HepG2 (cell line): ENCODE results near the gene SBSN. TPM values are rescaled to one million over a fixed set of nuclear protein-coding genes. Genes with fewer than 3 reads are reported as not detected.
A peak's percentile ranks its signal among the peaks of the same experiment; 100 is the strongest.

Source experiments
- GPN1 ChIP-seq: sonication (generic); formaldehyde crosslinking; IDR thresholded peaks from 2 replicates; pipeline ENCODE4 v1.5.1; 2020; ENCODE audit warnings: missing genetic modification reagents, borderline replicate concordance
- HNRNPLL ChIP-seq: fragments of 200-400 bp; formaldehyde crosslinking; IDR thresholded peaks from 2 replicates; pipeline ENCODE4 v1.6.1; 2017; ENCODE audit warnings: mild to moderate bottlenecking, low read depth, low read length; ENCODE audit not compliant: poor library complexity, severe bottlenecking
- KDM4B ChIP-seq: sonication (generic); formaldehyde crosslinking; IDR thresholded peaks from 2 replicates; pipeline ENCODE4 v1.4.0; 2020; ENCODE audit warnings: missing genetic modification reagents
- LCORL ChIP-seq, 2 experiments: fragments of 450-650 bp in 1 of 2; sonication (generic) in 1 of 2; formaldehyde crosslinking in 1 of 2; IDR thresholded peaks; 2 replicates each; pipeline versions ENCODE4 v1.5.0 to v1.6.1; 2017 to 2020; ENCODE audit warnings: antibody characterized with exemption in 1 of 2, missing genetic modification reagents in 1 of 2
- SALL1 ChIP-seq: sonication (generic); formaldehyde crosslinking; IDR thresholded peaks from 2 replicates; pipeline ENCODE4 v1.8.0; 2022; ENCODE audit warnings: mild to moderate bottlenecking, missing genetic modification reagents
- SATB2 ChIP-seq: sonication (generic); formaldehyde crosslinking; IDR thresholded peaks from 2 replicates; pipeline ENCODE4 v1.5.0; 2020; ENCODE audit warnings: missing genetic modification reagents
- SIN3B ChIP-seq: fragments of 150-350 bp; IDR thresholded peaks from 2 replicates; pipeline ENCODE4 v1.6.1; 2014; ENCODE audit warnings: low read length
- SMARCC2 ChIP-seq: fragments of 450-650 bp; IDR thresholded peaks from 2 replicates; pipeline ENCODE4 v1.6.1; 2017; ENCODE audit warnings: antibody characterized with exemption, mild to moderate bottlenecking
- SNRNP70 ChIP-seq: fragments of 200-400 bp; formaldehyde crosslinking; IDR thresholded peaks from 2 replicates; pipeline ENCODE4 v1.6.1; 2017; ENCODE audit warnings: mild to moderate bottlenecking, low read depth, low read length, moderate library complexity
- SRSF1 ChIP-seq: fragments of 200-400 bp; formaldehyde crosslinking; optimal IDR thresholded peaks from 2 replicates; pipeline ENCODE3; 2017; ENCODE audit warnings: mild to moderate bottlenecking, low read depth, low read length, moderate library complexity
- TCF7 ChIP-seq: sonication (generic); IDR thresholded peaks from 2 replicates; pipeline ENCODE4 v1.6.1; 2016; ENCODE audit warnings: antibody characterized with exemption, low read depth
- TGIF2 ChIP-seq: IDR thresholded peaks from 2 replicates; pipeline ENCODE4 v1.6.1; 2016; ENCODE audit warnings: control low read depth, missing compliant biosample characterization
- ZNF101 ChIP-seq: sonication (generic); formaldehyde crosslinking; IDR thresholded peaks from 2 replicates; pipeline ENCODE4 v1.4.0; 2020; ENCODE audit warnings: mild to moderate bottlenecking, low read depth, missing genetic modification reagents, borderline replicate concordance
- ZNF33A ChIP-seq: sonication (generic); formaldehyde crosslinking; IDR thresholded peaks from 2 replicates; pipeline ENCODE4 v1.5.1; 2020; ENCODE audit warnings: missing genetic modification reagents, mild to moderate bottlenecking, moderate library complexity, borderline replicate concordance
- ZNF510 ChIP-seq: sonication (generic); formaldehyde crosslinking; IDR thresholded peaks from 2 replicates; pipeline ENCODE4 v1.4.0; 2020; ENCODE audit warnings: low read depth, mild to moderate bottlenecking, missing genetic modification reagents
- ZNF883 ChIP-seq: sonication (generic); formaldehyde crosslinking; IDR thresholded peaks from 2 replicates; pipeline ENCODE4 v1.5.1; 2020; ENCODE audit warnings: mild to moderate bottlenecking, missing genetic modification reagents; ENCODE audit errors: not compliant biosample characterization
- polyA plus RNA-seq, 8 experiments: library from polyadenylated mRNA; depleted of rRNA in 3 of 8; stranded (reverse) in 7 of 8; unstranded in 1 of 8; fragments of >200 nt; fragmentation: Illumina TruSeq in 4 of 8; extraction: Trizol in 4 of 8; gene quantifications; 2 replicates each; pipeline versions ENCODE4 v1.2.1 to v1.2.3, GENCODE V29; 2011 to 2016; ENCODE audit warnings: low read depth in 4 of 8, missing spikeins in 1 of 8, mixed read lengths in 1 of 8; ENCODE audit not compliant: insufficient read depth in 1 of 8
- total RNA-seq, 5 experiments: library from RNA; depleted of rRNA; stranded (reverse); fragments of >200 nt; fragmentation: Illumina TruSeq; extraction: Trizol; gene quantifications; 2 replicates each; pipeline ENCODE4 v1.2.3, GENCODE V29; 2016; ENCODE audit warnings: low read depth in 1 of 5
- TF ChIP-seq, protein P1 (sequence below): sonication (generic); formaldehyde crosslinking; IDR thresholded peaks from 2 replicates; pipeline ENCODE4 v1.4.0; 2020; ENCODE audit warnings: mild to moderate bottlenecking, low read depth, missing genetic modification reagents
- TF ChIP-seq, protein P2 (sequence below): sonication (generic); formaldehyde crosslinking; IDR thresholded peaks from 2 replicates; pipeline ENCODE4 v1.8.0; 2022; ENCODE audit warnings: missing genetic modification reagents, mild to moderate bottlenecking, moderate library complexity, borderline replicate concordance
- TF ChIP-seq, protein P3 (sequence below): sonication (generic); formaldehyde crosslinking; IDR thresholded peaks from 2 replicates; pipeline ENCODE4 v1.4.0; 2020; ENCODE audit warnings: missing genetic modification reagents
- TF ChIP-seq, protein P4 (sequence below): sonication (generic); formaldehyde crosslinking; IDR thresholded peaks from 2 replicates; pipeline ENCODE4 v1.4.0; 2020; ENCODE audit warnings: missing genetic modification reagents
- TF ChIP-seq, protein P5 (sequence below): sonication (generic); formaldehyde crosslinking; IDR thresholded peaks from 2 replicates; pipeline ENCODE4 v1.4.0; 2020; ENCODE audit warnings: missing genetic modification reagents, borderline replicate concordance

SBSN gene
- total and polyA plus RNA-seq, 2 of the 13 experiments (the other 11 are each of a cell fraction or from before 2014, with no cell fraction given) = not detected

DNA sequence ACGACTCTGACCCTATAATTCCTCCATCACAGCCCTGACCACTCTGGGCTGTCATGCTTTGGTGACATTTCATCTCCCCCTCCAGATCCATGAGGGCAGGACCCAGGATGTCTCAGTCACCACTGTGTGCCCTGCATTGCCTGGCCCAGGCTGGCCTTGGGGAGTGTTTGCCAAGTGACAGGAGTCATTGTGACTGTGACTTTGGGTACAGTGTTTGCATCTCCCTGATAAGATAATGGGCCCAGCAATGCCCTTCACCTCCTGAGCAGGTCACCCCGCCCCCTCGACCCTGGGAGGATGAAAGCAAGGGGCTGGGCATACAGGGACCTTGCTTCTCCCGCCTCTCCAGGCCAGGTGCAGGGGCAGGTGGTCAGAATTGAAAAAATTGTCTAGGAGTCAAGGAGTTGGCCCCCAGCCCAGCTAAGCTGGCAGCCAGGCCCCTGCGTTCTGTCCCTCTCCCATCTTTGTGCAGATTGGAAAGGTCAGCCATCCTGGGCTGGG is 41.2 kb upstream of the SBSN start (continued):
- TF ChIP-seq, protein P1, sequence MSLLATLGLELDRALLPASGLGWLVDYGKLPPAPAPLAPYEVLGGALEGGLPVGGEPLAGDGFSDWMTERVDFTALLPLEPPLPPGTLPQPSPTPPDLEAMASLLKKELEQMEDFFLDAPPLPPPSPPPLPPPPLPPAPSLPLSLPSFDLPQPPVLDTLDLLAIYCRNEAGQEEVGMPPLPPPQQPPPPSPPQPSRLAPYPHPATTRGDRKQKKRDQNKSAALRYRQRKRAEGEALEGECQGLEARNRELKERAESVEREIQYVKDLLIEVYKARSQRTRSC (CRISPR knock-in tag) = no peak
- TF ChIP-seq, protein P2, sequence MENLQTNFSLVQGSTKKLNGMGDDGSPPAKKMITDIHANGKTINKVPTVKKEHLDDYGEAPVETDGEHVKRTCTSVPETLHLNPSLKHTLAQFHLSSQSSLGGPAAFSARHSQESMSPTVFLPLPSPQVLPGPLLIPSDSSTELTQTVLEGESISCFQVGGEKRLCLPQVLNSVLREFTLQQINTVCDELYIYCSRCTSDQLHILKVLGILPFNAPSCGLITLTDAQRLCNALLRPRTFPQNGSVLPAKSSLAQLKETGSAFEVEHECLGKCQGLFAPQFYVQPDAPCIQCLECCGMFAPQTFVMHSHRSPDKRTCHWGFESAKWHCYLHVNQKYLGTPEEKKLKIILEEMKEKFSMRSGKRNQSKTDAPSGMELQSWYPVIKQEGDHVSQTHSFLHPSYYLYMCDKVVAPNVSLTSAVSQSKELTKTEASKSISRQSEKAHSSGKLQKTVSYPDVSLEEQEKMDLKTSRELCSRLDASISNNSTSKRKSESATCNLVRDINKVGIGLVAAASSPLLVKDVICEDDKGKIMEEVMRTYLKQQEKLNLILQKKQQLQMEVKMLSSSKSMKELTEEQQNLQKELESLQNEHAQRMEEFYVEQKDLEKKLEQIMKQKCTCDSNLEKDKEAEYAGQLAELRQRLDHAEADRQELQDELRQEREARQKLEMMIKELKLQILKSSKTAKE (CRISPR knock-in tag) = peak; percentile 82; the same call in 1 of the 2 replicates
- TF ChIP-seq, protein P3, sequence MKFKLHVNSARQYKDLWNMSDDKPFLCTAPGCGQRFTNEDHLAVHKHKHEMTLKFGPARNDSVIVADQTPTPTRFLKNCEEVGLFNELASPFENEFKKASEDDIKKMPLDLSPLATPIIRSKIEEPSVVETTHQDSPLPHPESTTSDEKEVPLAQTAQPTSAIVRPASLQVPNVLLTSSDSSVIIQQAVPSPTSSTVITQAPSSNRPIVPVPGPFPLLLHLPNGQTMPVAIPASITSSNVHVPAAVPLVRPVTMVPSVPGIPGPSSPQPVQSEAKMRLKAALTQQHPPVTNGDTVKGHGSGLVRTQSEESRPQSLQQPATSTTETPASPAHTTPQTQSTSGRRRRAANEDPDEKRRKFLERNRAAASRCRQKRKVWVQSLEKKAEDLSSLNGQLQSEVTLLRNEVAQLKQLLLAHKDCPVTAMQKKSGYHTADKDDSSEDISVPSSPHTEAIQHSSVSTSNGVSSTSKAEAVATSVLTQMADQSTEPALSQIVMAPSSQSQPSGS (CRISPR knock-in tag) = peak; percentile 64; the same call in 1 of the 2 replicates
- TF ChIP-seq SRSF1 (no peak), SALL1 (CRISPR knock-in tag) (peak; percentile 86), SMARCC2 (no peak), HNRNPLL (no peak), TGIF2 (CRISPR knock-in tag) (0 out of 2 replicates have a peak, but pooled peaks have one; percentile 49), ZNF101 (no peak), SATB2 (CRISPR knock-in tag) (no peak), SNRNP70 (no peak), GPN1 (CRISPR knock-in tag) (no peak), SIN3B (no peak), ZNF883 (CRISPR knock-in tag) (no peak), LCORL (IDR thresholded peaks at IDR 0.05) (no peak), LCORL (CRISPR knock-in tag; IDR thresholded peaks at IDR 0.05) (peak; percentile 66), KDM4B (CRISPR knock-in tag) (peak; percentile 32; the same call in 1 of the 2 replicates), ZNF510 (no peak), ZNF33A (CRISPR knock-in tag) (no peak), TCF7 (peak; percentile 73)
- TF ChIP-seq, protein P4, sequence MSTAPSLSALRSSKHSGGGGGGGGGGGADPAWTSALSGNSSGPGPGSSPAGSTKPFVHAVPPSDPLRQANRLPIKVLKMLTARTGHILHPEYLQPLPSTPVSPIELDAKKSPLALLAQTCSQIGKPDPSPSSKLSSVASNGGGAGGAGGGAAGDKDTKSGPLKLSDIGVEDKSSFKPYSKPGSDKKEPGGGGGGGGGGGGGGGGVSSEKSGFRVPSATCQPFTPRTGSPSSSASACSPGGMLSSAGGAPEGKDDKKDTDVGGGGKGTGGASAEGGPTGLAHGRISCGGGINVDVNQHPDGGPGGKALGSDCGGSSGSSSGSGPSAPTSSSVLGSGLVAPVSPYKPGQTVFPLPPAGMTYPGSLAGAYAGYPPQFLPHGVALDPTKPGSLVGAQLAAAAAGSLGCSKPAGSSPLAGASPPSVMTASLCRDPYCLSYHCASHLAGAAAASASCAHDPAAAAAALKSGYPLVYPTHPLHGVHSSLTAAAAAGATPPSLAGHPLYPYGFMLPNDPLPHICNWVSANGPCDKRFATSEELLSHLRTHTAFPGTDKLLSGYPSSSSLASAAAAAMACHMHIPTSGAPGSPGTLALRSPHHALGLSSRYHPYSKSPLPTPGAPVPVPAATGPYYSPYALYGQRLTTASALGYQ (CRISPR knock-in tag) = peak; percentile 54; the same call in 1 of the 2 replicates
- TF ChIP-seq, protein P5, sequence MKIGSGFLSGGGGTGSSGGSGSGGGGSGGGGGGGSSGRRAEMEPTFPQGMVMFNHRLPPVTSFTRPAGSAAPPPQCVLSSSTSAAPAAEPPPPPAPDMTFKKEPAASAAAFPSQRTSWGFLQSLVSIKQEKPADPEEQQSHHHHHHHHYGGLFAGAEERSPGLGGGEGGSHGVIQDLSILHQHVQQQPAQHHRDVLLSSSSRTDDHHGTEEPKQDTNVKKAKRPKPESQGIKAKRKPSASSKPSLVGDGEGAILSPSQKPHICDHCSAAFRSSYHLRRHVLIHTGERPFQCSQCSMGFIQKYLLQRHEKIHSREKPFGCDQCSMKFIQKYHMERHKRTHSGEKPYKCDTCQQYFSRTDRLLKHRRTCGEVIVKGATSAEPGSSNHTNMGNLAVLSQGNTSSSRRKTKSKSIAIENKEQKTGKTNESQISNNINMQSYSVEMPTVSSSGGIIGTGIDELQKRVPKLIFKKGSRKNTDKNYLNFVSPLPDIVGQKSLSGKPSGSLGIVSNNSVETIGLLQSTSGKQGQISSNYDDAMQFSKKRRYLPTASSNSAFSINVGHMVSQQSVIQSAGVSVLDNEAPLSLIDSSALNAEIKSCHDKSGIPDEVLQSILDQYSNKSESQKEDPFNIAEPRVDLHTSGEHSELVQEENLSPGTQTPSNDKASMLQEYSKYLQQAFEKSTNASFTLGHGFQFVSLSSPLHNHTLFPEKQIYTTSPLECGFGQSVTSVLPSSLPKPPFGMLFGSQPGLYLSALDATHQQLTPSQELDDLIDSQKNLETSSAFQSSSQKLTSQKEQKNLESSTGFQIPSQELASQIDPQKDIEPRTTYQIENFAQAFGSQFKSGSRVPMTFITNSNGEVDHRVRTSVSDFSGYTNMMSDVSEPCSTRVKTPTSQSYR (CRISPR knock-in tag) = peak; percentile 95
